Activated CD4-positive, alpha-beta T cell treated with anti-CD3 and anti-CD28 coated beads, Interleukin-10, Interleukin-2, amounts not matched to agents 100 ng/mL and 50 ng/mL, durations not matched to agents 16 hours and 8 hours (primary cell): Measurements from ENCODE around the gene PCDHB8.
"Not testable (repeated sequence)": the region's sequence is repeated elsewhere in the genome, so short reads cannot be mapped to it uniquely, and the experiment has no call there.

Source experiments
- DNase-seq: peaks from one replicate; pipeline ENCODE4 v3.0.0-alpha.2; 2020

PCDHB8 gene

DNA sequence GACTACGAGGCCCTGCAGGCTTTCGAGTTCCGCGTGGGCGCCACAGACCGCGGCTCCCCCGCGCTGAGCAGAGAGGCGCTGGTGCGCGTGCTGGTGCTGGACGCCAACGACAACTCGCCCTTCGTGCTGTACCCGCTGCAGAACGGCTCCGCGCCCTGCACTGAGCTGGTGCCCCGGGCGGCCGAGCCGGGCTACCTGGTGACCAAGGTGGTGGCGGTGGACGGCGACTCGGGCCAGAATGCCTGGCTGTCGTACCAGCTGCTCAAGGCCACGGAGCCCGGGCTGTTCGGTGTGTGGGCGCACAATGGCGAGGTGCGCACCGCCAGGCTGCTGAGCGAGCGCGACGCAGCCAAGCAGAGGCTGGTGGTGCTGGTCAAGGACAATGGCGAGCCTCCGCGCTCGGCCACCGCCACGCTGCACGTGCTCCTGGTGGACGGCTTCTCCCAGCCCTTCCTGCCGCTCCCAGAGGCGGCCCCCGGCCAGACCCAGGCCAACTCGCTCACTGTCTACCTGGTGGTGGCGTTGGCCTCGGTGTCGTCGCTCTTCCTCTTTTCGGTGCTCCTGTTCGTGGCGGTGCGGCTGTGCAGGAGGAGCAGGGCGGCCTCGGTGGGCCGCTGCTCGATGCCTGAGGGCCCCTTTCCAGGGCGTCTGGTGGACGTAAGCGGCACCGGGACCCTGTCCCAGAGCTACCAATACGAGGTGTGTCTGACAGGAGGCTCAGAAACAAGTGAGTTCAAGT is 6.7 kb downstream of the PCDHB8 start:
- not testable (repeated sequence) for DNase-seq

DNA sequence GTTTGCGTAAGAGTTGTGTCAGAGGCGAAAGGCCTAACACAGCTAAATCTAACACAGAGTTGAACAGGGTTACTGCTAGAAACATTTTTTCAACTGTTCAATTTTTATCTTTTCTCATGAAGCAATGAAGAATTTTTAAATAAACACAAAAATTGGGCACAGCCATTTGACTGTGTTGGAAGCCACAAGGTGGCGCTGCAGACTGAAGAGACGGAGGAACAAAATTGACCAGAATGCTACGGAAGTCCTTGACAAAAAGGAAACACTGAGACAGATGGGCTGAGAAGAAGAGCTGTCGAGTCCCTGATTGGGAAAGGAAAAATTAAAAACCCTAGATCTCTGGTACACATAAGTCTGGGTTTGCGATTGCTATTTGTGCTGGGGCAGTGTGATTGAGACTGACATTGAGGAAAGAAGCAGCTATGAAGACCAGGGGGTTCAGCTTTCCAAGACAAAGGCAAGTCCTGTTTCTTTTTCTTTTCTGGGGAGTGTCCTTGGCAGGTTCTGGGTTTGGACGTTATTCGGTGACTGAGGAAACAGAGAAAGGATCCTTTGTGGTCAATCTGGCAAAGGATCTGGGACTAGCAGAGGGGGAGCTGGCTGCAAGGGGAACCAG is 9.4 kb downstream of the PCDHB8 start, which contains the start of gene PCDHB9:
Gene PCDHB9, plus strand, starts transcription at position 265 of the 616 bp plus-strand sequence. Its CDS starts 158 bp downstream, at position 423.
- DNase-seq: peak; percentile 6

DNA sequence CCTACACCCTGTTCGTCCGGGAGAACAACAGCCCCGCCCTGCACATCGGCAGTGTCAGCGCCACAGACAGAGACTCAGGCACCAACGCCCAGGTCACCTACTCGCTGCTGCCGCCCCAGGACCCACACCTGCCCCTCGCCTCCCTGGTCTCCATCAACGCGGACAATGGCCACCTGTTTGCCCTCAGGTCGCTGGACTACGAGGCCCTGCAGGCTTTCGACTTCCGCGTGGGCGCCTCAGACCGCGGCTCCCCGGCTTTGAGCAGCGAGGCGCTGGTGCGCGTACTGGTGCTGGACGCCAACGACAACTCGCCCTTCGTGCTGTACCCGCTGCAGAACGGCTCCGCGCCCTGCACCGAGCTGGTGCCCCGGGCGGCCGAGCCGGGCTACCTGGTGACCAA is 11.1 kb downstream of the PCDHB8 start:
- not testable (repeated sequence) for DNase-seq

DNA sequence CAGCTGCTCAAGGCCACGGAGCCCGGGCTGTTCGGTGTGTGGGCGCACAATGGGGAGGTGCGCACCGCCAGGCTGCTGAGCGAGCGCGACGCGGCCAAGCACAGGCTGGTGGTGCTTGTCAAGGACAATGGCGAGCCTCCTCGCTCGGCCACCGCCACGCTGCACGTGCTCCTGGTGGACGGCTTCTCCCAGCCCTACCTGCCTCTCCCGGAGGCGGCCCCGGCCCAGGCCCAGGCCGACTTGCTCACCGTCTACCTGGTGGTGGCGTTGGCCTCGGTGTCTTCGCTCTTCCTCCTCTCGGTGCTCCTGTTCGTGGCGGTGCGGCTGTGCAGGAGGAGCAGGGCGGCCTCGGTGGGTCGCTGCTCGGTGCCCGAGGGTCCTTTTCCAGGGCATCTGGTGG is 11.5 kb downstream of the PCDHB8 start:
- not testable (repeated sequence) for DNase-seq

DNA sequence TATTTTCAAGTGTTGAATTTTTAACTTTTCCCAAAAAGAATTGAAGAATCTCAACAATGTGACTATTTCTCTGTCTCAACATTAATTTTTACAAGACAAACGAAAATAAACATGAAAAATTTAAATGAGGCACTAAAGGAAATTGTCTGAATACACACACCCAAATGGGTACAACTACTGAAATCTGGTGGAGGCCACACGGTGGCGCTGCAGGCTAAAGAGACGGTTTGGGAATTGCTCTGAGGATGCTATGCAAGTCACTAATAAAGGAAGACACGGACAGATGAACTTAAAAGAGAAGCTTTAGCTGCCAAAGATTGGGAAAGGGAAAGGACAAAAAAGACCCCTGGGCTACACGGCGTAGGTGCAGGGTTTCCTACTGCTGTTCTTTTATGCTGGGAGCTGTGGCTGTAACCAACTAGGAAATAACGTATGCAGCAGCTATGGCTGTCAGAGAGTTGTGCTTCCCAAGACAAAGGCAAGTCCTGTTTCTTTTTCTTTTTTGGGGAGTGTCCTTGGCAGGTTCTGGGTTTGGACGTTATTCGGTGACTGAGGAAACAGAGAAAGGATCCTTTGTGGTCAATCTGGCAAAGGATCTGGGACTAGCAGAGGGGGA is 14.6 kb downstream of the PCDHB8 start, which contains the start of gene PCDHB10:
Gene PCDHB10, plus strand, starts transcription at position 244 of the 616 bp plus-strand sequence. Its CDS starts 200 bp downstream, at position 444.
- peak; percentile 20 for DNase-seq

DNA sequence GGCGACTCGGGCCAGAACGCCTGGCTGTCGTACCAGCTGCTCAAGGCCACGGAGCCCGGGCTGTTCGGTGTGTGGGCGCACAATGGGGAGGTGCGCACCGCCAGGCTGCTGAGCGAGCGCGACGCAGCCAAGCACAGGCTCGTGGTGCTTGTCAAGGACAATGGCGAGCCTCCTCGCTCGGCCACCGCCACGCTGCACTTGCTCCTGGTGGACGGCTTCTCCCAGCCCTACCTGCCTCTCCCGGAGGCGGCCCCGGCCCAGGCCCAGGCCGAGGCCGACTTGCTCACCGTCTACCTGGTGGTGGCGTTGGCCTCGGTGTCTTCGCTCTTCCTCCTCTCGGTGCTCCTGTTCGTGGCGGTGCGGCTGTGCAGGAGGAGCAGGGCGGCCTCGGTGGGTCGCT is 16.7 kb downstream of the PCDHB8 start:
- not testable (repeated sequence) for DNase-seq

DNA sequence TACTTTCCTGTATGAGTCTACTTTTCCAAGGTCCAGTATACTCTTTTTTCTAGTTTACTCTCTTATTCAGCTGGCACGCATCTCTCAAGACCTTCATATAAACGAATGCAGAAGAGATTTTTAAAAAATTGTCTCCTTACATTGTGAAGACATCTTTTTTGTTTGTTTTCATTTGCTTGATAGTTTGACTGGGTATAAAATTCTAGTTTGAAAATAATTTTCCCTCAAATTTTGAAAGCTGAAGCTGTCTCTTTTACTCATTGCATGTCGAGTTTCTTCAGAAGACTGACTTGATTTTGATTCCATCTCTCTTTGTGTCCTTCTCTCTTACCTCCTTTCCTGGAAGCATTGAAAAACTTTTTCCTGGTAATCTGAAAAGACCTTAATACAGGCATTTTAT is 18.8 kb downstream of the PCDHB8 start:
- no peak for DNase-seq

DNA sequence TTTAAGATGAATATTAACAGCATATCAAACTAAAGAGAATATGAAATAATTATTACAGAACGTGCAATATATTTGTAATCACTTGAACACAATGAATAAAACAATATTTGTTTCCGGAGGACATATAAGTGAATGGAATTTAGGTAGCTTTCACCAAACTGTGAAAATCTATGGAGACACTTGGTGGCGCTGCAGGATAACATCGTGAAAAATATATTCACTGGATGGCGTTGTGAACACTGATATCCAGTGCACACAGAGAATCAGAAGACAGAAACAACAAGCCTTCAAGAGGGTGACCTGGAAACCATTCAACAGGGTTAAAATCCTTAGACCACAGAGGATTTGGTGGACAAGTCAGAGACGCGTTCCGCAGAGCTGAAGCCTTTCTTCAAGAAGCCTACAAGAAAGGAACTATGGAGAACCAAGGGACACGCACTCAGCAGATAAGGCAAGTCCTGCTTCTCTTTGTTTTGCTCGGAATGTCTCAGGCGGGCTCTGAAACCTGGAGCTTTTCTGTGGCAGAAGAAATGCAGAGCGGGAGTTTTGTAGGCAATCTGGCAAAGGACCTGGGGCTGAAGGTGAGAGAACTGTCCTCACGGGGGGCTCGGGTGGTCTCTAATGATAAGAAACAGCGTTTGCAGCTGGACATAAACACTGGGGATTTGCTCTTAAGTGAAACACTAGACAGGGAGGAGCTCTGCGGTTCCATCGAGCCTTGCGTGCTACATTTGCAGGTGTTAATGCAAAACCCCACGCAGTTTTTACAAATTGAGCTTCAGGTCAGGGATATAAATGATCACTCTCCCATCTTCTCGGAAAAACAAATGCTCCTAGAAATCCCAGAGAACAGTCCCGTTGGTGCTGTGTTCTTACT is 22.0 kb downstream of the PCDHB8 start, which contains the start of gene PCDHB11:
Gene PCDHB11, plus strand, starts transcription at position 269 of the 877 bp plus-strand sequence. Its CDS starts 148 bp downstream, at position 417.
- no peak for DNase-seq

DNA sequence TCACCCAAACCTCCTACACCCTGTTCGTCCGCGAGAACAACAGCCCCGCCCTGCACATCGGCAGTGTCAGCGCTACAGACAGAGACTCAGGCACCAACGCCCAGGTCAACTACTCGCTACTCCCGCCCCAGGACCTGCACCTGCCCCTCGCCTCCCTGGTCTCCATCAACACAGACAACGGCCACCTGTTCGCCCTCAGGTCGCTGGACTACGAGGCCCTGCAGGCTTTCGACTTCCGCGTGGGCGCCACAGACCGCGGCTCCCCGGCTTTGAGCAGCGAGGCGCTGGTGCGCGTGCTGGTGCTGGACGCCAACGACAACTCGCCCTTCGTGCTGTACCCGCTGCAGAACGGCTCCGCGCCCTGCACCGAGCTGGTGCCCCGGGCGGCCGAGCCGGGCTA is 23.5 kb downstream of the PCDHB8 start:
- not testable (repeated sequence) for DNase-seq

DNA sequence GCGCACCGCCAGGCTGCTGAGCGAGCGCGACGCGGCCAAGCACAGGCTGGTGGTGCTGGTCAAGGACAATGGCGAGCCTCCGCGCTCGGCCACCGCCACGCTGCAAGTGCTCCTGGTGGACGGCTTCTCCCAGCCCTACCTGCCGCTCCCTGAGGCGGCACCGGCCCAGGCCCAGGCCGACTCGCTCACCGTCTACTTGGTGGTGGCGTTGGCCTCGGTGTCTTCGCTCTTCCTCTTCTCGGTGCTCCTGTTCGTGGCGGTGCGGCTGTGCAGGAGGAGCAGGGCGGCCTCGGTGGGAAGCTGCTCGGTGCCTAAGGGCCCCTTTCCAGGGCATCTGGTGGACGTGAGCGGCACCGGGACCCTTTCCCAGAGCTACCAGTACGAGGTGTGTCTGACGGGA is 24.1 kb downstream of the PCDHB8 start:
- DNase-seq: not testable (repeated sequence)

DNA sequence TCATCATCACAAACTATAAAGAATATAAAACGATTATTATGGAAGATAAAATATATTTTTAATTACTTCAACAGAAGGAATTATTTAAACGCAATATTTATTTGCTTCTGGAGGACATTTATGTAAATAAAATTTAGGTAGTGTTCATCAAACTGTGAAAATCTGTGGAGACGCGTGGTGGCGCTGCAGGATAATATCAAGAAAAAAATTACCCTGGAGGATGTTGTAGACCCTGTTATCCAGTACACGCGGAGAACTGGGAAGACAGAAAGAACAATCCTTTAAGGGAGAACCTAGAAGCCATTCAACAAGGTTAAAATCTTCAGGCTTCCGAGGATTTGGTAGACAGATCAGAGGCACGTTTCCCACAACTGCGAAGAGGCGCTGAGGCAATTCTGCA is 30.9 kb downstream of the PCDHB8 start, which contains the start of gene PCDHB12:
Gene PCDHB12, plus strand, starts transcription at position 242 of the 400 bp plus-strand sequence. CDS start 189 bp downstream, outside the sequence.
- no peak for DNase-seq

DNA sequence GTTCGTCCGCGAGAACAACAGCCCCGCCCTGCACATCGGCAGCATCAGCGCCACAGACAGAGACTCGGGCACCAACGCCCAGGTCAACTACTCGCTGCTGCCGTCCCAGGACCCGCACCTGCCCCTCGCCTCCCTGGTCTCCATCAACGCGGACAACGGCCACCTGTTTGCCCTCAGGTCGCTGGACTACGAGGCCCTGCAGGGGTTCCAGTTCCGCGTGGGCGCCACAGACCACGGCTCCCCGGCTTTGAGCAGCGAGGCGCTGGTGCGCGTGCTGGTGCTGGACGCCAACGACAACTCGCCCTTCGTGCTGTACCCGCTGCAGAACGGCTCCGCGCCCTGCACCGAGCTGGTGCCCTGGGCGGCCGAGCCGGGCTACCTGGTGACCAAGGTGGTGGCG is 32.7 kb downstream of the PCDHB8 start:
- DNase-seq: not testable (repeated sequence)

DNA sequence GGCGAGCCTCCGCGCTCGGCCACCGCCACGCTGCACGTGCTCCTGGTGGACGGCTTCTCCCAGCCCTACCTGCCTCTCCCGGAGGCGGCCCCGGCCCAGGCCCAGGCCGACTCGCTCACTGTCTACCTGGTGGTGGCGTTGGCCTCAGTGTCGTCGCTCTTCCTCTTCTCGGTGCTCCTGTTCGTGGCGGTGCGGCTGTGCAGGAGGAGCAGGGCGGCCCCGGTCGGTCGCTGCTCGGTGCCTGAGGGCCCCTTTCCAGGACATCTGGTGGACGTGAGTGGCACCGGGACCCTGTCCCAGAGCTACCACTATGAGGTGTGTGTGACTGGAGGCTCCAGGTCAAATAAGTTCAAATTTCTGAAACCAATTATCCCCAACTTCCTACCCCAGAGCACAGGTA is 33.3 kb downstream of the PCDHB8 start:
- DNase-seq: not testable (repeated sequence)

DNA sequence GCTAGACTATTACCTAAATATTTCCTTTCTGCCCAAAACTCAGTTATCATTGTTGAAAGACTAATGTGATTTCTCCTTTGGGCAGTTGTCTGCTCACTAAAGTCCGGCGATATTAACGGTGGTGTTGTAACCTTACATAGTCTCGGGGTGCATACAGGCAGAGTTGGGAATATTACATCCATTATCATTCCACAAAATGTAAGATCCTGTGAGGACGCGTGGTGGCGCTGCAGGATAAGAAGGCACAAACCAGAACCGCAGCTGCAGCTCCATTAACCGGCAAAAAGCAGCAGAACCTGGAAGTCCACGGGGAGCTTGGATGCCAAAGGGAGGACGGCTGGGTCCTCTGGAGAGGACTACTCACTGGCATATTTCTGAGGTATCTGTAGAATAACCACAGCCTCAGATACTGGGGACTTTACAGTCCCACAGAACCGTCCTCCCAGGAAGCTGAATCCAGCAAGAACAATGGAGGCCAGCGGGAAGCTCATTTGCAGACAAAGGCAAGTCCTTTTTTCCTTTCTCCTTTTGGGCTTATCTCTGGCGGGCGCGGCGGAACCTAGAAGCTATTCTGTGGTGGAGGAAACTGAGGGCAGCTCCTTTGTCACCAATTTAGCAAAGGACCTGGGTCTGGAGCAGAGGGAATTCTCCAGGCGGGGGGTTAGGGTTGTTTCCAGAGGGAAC is 36.2 kb downstream of the PCDHB8 start, which contains the start of gene PCDHB13:
Gene PCDHB13, plus strand, starts transcription at position 264 of the 684 bp plus-strand sequence. Its CDS starts 205 bp downstream, at position 469.
- DNase-seq: not testable (repeated sequence)

DNA sequence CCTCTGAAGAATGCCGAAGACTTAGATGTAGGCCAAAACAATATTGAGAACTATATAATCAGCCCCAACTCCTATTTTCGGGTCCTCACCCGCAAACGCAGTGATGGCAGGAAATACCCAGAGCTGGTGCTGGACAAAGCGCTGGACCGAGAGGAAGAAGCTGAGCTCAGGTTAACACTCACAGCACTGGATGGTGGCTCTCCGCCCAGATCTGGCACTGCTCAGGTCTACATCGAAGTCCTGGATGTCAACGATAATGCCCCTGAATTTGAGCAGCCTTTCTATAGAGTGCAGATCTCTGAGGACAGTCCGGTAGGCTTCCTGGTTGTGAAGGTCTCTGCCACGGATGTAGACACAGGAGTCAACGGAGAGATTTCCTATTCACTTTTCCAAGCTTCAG is 37.0 kb downstream of the PCDHB8 start:
- DNase-seq: not testable (repeated sequence)

DNA sequence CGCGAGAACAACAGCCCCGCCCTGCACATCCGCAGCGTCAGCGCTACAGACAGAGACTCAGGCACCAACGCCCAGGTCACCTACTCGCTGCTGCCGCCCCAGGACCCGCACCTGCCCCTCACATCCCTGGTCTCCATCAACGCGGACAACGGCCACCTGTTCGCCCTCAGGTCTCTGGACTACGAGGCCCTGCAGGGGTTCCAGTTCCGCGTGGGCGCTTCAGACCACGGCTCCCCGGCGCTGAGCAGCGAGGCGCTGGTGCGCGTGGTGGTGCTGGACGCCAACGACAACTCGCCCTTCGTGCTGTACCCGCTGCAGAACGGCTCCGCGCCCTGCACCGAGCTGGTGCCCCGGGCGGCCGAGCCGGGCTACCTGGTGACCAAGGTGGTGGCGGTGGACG is 37.9 kb downstream of the PCDHB8 start:
- DNase-seq: not testable (repeated sequence)

DNA sequence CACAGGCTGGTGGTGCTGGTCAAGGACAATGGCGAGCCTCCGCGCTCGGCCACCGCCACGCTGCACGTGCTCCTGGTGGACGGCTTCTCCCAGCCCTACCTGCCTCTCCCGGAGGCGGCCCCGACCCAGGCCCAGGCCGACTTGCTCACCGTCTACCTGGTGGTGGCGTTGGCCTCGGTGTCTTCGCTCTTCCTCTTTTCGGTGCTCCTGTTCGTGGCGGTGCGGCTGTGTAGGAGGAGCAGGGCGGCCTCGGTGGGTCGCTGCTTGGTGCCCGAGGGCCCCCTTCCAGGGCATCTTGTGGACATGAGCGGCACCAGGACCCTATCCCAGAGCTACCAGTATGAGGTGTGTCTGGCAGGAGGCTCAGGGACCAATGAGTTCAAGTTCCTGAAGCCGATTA is 38.4 kb downstream of the PCDHB8 start:
- DNase-seq: not testable (repeated sequence)

DNA sequence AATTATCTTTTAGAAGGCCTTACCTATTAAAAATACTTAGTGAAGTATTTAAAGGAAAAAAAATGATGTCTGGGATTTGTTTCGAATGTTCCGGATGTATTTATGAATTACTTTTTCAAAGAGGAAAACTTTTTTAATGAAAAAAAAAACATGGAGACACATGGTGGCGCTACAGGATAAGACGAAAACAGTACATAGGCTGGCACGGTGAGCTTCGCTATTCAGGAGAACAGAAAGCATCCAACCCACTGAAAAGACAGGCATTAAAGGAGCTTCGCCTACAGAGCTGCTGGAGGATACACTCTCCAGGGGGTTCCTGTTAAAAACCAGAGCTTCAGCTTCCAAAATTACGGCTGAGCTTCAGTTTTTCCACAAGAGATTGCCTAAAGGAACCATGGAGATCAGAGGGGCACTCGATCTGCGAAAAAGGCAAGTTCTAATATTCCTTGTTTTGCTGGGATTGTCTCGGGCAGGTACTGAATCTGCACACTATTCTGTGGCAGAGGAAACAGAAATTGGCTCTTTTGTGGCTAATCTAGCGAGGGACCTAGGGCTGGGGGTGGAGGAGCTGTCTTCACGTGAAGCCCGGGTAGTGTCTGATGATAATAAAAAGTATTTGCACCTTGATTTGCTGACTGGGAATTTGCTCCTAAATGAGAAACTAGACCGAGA is 45.7 kb downstream of the PCDHB8 start, which contains the start of gene PCDHB14:
Gene PCDHB14, plus strand, starts transcription at position 232 of the 672 bp plus-strand sequence. Its CDS starts 163 bp downstream, at position 395.
- no peak for DNase-seq

DNA sequence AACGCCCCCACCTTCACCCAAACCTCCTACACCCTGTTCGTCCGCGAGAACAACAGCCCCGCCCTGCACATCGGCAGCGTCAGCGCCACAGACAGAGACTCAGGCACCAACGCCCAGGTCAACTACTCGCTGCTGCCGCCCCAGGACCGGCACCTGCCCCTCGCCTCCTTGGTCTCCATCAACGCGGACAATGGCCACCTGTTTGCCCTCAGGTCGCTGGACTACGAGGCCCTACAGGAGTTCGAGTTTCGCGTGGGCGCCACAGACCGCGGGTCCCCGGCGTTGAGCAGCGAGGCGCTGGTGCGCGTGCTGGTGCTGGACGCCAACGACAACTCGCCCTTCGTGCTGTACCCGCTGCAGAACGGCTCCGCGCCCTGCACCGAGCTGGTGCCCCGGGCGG is 47.3 kb downstream of the PCDHB8 start:
- DNase-seq: not testable (repeated sequence)

DNA sequence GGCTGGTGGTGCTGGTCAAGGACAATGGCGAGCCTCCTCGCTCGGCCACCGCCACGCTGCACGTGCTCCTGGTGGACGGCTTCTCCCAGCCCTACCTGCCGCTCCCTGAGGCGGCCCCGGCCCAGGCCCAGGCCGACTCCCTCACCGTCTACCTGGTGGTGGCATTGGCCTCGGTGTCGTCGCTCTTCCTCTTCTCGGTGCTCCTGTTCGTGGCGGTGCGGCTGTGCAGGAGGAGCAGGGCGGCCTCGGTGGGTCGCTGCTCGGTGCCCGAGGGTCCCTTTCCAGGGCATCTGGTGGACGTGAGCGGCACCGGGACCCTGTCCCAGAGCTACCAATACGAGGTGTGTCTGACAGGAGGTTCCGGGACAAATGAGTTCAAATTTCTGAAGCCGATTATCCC is 47.8 kb downstream of the PCDHB8 start:
- DNase-seq: not testable (repeated sequence)
